Measurements from ENCODE around the gene SDK1.

DNA sequence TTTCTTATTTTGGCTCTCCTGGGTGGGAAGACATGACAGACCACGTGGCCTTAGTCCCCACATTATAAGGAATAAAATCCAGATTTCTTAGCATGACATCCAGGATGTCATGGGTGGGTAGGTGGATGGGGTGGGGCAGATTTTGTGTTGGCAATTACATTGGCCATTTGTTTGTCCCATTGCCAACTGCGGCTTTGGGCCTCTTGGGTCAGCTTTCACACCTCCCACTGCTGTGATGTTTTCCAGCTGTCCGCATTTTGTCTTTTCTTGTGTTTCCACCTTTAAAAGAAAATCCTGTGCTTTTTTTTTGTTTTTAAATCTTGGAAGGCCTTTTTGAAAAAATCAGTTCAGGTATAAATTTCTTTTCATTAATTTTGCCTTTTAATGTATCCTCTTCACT is 237.0 kb downstream of the SDK1 start:
- TF ChIP-seq, protein P1, sequence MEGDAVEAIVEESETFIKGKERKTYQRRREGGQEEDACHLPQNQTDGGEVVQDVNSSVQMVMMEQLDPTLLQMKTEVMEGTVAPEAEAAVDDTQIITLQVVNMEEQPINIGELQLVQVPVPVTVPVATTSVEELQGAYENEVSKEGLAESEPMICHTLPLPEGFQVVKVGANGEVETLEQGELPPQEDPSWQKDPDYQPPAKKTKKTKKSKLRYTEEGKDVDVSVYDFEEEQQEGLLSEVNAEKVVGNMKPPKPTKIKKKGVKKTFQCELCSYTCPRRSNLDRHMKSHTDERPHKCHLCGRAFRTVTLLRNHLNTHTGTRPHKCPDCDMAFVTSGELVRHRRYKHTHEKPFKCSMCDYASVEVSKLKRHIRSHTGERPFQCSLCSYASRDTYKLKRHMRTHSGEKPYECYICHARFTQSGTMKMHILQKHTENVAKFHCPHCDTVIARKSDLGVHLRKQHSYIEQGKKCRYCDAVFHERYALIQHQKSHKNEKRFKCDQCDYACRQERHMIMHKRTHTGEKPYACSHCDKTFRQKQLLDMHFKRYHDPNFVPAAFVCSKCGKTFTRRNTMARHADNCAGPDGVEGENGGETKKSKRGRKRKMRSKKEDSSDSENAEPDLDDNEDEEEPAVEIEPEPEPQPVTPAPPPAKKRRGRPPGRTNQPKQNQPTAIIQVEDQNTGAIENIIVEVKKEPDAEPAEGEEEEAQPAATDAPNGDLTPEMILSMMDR (IDR thresholded peaks at IDR 0.05), result no peak
- no peak for TF ChIP-seq POLR2AphosphoS5 (IDR thresholded peaks at IDR 0.05)
